ENCODE results near the gene PIAS1. TPM values are rescaled to one million over a fixed set of nuclear protein-coding genes. Genes with fewer than 3 reads are reported as not detected.

PIAS1 gene
- total and polyA plus RNA-seq, 12 donors: 5.8 to 37.9 (median 30.3) TPM

DNA sequence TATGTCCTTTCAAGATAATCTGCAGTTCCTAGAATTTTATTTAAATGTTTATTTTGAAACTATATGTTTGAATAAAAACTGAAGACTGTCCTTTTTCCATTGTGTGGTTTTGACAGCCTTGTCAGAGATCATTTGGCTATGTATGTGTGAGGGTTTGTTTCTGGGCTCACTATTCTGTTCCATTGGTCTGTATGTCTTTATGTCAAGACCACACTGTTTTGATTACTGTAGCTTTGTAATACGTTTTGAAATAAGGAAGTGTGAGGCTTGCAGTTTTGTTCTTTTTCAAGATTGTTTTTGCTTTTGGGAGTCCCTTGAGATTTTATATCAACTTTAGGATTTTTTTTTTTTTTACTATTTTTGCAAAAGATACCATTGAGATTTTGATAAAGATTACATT lies 42.0 kb downstream of the PIAS1 start:
- no peak overlapping the region for H3K27ac ChIP-seq
- H3K4me3 ChIP-seq: no peak overlapping the region
- DNase-seq (no peak), ATAC-seq (no peak)
- no peaks in the 10 kb centered on the region for H3K27me3 ChIP-seq
- H3K9me3 ChIP-seq: peaks cover 0 to 29% (median 18%) of the 10 kb centered on the region in 11 donors
- TF ChIP-seq, protein P1, sequence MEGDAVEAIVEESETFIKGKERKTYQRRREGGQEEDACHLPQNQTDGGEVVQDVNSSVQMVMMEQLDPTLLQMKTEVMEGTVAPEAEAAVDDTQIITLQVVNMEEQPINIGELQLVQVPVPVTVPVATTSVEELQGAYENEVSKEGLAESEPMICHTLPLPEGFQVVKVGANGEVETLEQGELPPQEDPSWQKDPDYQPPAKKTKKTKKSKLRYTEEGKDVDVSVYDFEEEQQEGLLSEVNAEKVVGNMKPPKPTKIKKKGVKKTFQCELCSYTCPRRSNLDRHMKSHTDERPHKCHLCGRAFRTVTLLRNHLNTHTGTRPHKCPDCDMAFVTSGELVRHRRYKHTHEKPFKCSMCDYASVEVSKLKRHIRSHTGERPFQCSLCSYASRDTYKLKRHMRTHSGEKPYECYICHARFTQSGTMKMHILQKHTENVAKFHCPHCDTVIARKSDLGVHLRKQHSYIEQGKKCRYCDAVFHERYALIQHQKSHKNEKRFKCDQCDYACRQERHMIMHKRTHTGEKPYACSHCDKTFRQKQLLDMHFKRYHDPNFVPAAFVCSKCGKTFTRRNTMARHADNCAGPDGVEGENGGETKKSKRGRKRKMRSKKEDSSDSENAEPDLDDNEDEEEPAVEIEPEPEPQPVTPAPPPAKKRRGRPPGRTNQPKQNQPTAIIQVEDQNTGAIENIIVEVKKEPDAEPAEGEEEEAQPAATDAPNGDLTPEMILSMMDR (IDR thresholded peaks at IDR 0.05): no peak
- intact Hi-C loops (cut with DNase I): loop anchor here in 1 of 10 donors (5.0 kb wide), 1 partner anchor 39 kb away; no protein-coding TSS in a partner anchor
- WGBS, 2 donors: 82 to 89% methylated on average over 1 of the region's 1 CpG
- peaks cover 0 to 39% (median 19%) of the 10 kb centered on the region in 9 donors for H3K4me1 ChIP-seq
- peaks cover 0 to 30% (median 8%) of the 10 kb centered on the region in 9 donors for H3K36me3 ChIP-seq

DNA sequence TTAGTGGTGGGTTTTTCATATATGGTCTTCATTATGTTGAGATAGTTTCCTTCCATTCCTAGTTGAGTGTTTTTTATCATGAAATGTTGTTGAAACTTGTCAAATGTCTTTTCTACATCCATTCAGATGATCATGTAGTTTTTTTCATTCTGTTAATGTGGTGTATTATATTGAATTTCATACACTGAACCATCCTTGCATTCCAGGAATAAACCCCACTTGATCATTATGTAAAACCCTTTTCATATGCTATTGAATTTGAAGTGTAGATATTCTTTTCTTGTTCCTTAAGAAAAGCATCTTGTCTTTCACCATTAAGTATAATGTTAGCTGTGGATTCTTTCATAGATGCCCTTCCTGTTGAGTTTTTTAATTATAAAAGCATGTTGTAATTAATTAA lies 42.9 kb downstream of the PIAS1 start:
- no peak for ATAC-seq
- TF ChIP-seq, protein P1 (IDR thresholded peaks at IDR 0.05): no peak

DNA sequence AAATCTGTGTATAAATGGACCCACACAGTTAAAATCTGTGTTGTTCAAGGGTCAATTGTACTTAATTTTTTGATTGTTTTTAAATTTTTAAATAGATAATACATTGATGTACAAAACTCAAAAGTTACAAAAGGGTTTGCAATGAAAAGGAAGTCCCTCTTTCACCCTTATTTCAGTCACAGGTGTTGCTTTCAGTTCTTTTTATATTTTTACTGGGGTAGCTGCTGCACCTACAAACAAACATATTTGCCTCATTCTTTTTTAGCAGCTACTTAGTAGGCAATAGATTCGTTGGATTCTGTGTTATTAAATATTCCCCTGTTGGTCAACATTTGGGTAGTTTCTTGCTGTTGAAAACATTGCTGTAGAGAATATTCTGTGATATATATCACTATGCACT lies 44.4 kb downstream of the PIAS1 start:
- H3K9me3 ChIP-seq: peaks cover 0 to 31% (median 18%) of the 10 kb centered on the region in 11 donors
- peaks cover 0 to 23% (median 5%) of the 10 kb centered on the region in 9 donors for H3K36me3 ChIP-seq
- TF ChIP-seq, protein P1 (IDR thresholded peaks at IDR 0.05): no peak
- no peak for DNase-seq
- no peak overlapping the region for H3K27ac ChIP-seq
- intact Hi-C loops (cut with DNase I): loop anchor here in 1 of 10 donors (5.0 kb wide), 1 partner anchor 41 kb away; no protein-coding TSS in a partner anchor
- peaks cover 0 to 39% (median 19%) of the 10 kb centered on the region in 9 donors for H3K4me1 ChIP-seq
- H3K4me3 ChIP-seq: no peak overlapping the region
- 64 to 66% methylated on average over 1 of the region's 1 CpG for WGBS, 2 donors
- ATAC-seq: no peak
- H3K27me3 ChIP-seq: no peaks in the 10 kb centered on the region

More for the DNA sequence above, 42.9 kb downstream of the PIAS1 start:
- DNase-seq: no peak
- intact Hi-C loops (cut with DNase I): loop anchor here in 1 of 10 donors (5.0 kb wide), 1 partner anchor 40 kb away; no protein-coding TSS in a partner anchor
- Histone ChIP-seq H3K27me3 (no peaks in the 10 kb centered on the region), H3K4me3 (no peak overlapping the region), H3K9me3 (peaks cover 0 to 29% (median 18%) of the 10 kb centered on the region in 11 donors), H3K27ac (no peak overlapping the region), H3K36me3 (peaks cover 0 to 27% (median 6%) of the 10 kb centered on the region in 9 donors), H3K4me1 (peaks cover 0 to 39% (median 19%) of the 10 kb centered on the region in 9 donors)

DNA sequence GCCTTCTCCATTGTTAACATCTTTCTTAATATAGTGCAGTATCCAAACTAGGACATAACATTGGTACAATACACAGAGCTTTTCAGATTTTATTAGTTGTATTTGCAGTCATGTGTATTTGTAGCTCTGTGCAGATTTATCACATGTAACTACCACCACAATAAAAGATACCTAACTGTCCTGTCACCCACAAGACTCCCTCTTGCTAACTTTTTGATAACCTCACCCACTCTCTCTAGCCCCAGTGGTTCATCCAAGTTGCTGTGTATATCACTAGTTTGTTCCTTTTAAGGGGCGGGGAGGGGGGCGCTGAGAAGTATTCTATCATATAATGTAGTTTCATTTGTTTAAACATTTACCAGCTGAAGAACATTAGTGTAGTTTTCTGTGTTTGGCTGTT lies 46.1 kb downstream of the PIAS1 start:
- Histone ChIP-seq H3K9me3 (peaks cover 0 to 38% (median 18%) of the 10 kb centered on the region in 11 donors), H3K27me3 (no peaks in the 10 kb centered on the region), H3K27ac (no peak overlapping the region), H3K36me3 (peaks cover 0 to 29% (median 6%) of the 10 kb centered on the region in 9 donors), H3K4me1 (peaks cover 0 to 28% (median 7%) of the 10 kb centered on the region in 9 donors), H3K4me3 (no peak overlapping the region)
- DNase-seq (no peak), ATAC-seq (no peak)
- 94 to 98% methylated on average over 2 of the region's 2 CpGs for WGBS, 2 donors
- TF ChIP-seq, protein P1 (IDR thresholded peaks at IDR 0.05): no peak
- intact Hi-C loops (cut with DNase I): no loop called here

All from heart right ventricle (tissue), 16 donors.